GM21723 (cell line): ENCODE measurements around the gene HSD17B3.
"Not testable (repeated sequence)": the region's sequence is repeated elsewhere in the genome, so short reads cannot be mapped to it uniquely, and the experiment has no call there.

Source experiments
- ATAC-seq: cut with Tn5 transposase; IDR thresholded peaks from one replicate; pipeline ENCODE4 v1.9.1; 2021; ENCODE audit warnings: mild to moderate bottlenecking, moderate library complexity; ENCODE audit not compliant: unreplicated experiment

The HSD17B3 gene

DNA sequence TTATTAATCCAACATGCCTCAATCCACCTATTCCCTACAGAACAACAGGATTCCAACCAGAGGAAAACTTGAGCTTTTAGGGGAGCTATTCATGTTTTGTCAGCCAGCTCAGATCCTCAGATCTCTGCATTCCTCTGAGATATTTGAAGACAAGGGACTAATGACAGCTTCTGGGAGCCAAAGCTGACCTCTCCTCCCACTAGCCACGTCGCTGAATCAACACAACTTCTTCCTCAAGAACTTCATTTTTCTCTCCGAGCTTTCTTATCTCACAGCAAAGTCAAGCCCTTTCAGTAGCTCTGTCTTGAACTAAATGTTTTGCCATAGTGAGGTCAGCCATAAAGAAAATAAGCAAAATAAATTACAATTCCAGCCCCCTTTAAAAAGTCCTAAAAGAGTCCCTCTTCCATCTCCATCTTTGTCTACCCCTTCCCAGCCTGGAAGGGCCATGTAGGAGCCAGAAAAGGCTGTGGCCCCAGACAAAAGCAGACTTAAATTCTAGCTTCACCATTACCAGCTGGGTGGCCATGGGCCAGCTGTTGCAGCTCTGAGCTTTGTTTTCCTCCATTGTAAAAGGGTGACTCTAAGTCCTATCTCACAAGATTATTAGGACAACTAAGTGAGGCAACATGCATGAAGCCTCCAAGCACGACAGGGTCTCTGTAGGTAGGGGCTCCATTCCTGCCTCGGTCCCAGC, 65.0 kb downstream of the HSD17B3 start:
- no peak for ATAC-seq

DNA sequence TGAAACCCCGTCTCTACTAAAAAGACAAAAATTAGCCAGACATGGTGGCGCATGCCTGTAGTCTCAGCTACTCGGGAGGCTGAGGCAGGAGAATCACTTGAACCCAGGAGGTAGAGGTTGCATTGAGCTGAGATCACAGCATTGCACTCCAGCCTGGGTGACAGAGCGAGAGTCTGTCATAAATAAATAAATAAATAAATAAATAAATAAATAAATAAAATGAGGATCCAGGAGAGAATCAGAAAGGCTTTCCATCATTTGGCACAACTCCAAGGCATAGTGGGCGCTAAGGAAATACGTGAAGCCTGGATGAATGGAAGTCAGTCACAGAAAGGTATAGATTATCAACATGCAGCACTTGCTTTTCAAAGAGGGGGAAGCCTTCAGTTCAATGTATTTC, 65.6 kb downstream of the HSD17B3 start:
- ATAC-seq: not testable (repeated sequence)

DNA sequence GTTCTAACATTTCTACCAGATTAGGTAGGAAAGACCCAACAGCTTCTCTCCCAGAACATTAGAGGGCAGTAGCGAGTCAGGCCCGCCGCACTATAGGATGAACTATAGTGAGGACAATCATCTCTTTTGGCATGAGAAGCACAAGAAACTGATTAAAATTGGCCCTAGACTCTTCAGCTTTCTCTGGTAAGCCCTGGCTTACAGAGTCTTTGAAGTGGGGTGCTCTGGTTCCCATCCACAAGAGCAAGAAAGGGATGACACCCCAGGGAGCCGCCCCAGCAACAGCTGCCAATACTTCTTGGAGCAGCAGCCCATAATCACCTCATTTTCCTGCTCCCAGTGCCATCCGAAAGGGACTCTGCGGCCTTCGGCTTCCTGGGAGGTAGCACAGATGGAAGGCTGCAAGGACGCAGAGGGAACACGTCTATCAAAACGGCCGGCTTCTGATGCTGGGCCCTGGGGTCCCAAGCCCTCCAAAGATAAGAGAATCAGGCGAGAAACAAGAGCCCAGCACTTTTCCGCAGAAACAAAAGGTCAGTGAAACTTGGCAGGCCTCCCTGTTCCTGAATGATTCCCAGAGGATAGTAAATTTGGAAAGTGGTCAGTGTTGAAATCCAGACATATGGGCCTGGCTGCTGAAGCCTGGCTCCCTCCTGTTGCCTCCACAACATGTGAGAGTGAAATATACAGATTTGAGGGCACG, 69.3 kb downstream of the HSD17B3 start:
- no peak for ATAC-seq

DNA sequence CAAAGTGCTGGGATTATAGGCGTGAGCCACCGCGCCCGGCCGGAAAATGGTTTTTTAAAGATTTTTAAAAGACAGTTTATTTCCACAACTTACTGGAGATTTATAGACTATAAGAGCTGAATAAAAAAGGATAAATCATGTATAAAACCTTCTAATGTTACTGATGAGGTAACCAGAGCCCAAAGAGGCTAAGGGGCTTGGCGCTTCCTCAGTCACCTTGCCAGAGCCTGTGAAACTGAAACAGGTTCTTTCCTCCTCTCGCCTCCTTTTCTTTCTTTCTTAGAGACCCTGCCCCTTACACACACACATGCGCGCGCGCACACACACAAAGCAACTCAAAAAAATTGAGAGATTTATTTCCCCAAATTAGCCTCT, 69.8 kb downstream of the HSD17B3 start:
- ATAC-seq: no peak

DNA sequence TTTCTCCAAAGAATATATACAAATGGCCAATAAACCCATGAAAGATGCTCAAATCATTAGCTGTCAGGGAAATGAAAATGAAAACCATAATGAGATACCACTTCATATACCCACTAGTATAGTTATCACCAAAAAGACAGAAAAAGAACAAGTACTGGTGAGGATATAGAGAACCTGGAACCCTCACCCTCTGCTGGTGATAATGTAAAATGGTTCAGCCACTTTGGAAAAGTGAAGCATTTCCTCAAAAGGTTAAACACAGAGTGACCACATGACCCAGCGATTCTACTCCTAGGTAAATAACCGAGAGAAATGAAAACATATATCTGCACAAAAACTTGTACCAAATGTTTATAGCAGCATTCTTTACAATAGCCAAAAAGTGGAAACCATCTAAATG, 72.0 kb downstream of the HSD17B3 start:
- ATAC-seq: no peak

DNA sequence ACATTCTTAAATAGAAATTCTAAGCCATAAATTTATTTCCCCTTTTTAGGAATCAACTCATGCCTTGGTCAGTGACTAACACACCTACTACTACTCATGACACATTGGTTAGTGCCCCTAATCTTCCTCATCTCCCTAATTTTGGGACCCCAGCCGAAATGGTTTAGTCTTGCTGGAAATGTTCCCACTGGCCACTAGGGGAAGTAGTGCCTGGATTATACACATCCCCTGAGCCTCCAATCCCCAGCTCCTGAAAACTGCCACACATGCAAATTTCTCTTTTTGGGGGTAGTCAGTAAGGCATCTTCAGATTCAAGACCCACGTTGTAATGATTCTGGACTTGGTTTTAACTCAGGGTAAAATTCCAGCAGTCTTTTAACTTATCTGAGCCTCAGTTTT, 79.8 kb downstream of the HSD17B3 start:
- ATAC-seq: no peak

DNA sequence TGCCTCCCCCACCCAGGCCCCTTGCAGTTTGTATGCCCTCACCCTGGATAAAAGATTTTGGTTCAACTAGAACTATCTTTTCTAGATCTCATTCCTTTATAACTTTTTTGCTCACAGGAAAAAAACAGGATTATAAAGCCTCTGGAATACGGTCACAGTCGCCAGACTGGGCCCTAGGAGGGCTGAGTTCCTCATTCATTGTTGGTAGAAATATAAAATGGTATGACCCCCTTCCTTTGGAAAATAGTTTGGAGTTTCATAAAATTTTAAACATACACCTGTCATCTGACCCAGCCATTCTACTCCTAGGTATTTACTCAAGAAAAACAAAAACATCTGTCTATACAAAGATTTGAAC, 82.1 kb downstream of the HSD17B3 start:
- no peak for ATAC-seq

DNA sequence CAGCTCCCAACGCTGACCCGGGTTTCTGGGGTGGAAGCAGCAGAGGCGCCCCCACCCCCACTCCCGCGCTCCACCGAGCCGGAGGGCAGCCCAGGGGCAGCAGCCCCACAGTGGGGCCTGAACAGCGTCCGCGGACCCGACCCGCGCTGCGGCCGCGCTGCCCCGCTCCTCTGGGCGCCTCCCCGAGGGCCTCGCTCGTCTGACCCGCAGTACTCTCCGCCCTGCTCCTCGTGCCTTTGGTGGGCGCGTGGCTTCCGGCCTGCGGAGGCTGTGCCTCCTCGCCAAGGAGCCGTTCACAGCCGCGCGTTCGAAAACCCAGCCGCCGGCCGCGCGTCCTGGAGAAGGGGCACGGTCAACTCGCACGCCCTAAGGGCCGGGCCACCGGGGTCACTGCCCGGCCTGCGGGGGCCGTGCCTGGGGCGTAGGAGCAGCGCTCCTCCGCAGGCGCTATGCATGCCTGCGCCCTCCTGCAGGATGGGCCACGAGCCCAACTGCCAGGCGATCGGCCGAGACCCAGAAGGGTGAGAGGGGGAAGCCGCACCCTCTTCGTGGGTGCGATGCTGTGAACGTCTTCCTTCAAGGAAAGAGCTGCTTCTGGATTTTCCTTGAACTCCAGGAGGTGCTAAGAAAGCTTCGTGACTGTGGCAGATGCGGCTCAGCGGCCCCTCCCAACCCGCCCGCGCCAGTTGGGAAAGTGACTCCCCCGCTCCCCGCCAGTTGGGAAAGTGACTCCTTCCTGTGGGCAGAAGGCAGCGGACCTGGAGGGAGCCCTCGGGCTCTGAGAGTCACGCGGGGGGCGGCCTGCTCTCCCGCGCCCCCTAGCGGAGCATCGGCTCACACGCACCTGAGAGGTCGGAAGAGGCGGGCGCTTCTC, 82.7 kb downstream of the HSD17B3 start:
- no peak for ATAC-seq

DNA sequence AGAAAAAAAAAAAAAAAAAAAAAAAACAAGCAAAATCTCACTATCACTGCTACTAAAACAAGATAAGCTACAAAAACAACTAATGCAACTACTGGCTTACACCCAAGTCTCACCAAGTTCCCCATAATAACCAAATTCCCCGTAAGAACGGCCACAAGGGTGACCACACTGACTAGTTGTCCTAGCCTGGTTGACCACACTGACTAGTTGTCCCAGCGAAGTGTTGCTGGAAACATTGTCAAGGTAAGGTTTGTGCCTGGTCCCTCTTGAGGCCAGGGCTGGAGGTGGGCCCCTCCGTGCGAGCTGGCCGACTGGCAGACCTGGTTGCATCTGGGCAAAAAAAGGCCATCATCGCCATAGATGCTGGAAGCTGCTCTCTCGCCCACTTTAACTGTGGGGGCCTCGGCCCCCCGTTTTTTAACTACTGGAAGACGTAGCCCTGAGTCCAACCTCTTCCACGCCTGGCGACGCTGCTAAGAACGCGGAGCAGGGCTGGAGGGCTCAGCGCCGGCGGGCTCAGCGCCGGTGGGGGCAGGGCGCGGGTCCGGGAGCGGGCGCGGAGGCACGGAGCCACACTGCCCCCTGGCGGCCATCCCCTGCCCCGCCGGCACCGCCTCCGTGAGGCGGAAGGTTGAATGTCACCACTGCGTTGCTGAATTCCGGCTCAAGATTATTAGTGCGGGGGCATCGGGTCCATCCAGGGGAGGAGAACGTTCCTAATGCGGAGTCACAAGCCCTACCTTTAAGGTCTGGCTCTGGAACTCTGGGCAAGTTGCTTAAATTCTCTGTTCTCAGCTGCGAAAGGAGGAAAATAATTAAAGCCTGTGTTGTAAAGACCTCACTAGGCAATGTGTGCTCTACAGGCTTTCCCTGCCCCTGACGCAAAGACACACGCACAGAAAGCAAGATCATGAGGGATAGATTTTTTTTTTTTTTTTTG, 84.0 kb downstream of the HSD17B3 start:
- ATAC-seq: peak; percentile 84

DNA sequence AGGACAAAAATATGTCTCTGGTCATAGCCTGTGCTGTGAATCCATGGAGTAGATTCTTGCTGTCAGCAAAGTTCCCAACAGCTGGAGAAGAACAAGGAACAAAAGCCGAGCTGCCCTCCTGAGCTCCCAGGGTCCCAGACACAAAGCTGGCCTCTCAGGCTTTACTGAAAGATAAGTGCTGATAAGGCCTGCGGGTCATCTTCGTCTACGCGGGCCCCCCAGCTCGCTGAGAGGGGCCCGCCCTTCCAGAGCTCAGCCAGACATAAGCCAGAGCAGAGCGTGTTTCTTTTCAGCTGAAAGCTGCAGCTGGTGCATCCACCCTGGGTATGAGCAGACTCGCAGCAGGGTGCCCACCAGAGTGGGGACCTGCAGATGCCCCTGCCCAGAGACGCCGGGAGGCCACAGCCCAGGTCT, 84.7 kb downstream of the HSD17B3 start:
- no peak for ATAC-seq

DNA sequence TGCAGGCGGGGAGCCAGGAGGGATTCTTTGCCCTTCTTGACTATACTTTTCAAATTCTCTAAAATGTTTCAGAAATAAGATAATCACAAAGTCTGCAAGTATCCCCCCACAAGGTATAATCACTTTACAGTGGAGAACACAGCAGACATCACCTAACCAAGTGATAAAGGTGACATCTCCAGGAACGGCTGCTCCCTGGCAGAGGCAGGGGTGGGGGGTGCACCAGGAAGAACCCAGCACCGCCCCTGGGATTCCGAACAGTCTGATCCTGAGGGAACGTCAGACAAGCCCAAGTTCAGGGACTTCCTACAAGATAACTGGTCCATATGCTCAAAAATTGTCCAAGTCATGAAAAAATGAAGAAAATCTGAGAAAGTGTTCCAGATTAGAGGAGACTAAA, 85.4 kb downstream of the HSD17B3 start:
- ATAC-seq: no peak

DNA sequence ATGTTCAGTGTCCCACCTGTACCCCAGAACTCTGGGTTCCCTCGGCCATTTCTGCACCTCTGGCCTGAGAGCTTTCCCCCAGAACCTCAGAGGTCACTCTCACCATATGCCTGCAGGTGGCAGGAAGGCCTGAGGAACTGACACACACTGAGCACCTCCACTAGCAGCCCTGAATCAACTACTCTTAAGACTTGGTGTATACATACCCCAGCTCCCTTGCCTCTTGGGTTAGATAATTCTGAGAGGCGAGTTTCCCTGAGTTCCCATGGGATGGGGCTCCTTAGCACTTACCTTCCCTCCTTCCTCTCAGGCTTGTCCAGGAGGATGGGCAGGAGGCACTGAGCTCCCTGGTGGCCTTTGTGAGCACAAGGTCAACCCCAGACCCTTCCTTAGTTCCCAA, 86.1 kb downstream of the HSD17B3 start:
- ATAC-seq: no peak

DNA sequence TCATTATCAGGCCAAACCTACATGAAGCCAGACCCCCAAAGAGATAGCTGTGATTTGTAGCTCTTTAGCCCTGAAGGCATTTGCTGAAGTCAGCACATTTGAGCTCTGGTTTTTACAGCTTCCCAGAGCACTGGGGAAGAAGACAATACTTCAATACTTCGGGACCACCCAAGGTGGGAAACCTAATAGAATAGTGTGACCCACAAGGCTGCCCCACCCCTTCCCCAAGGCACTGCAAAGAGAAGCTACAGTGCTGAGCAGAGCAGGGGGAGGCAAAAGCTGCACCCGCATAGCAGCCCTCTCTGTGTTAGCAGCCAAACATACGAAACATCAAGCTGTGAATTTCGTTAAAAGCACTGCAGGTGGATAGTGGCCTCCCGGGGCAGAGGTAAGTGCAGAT, 87.3 kb downstream of the HSD17B3 start:
- no peak for ATAC-seq

DNA sequence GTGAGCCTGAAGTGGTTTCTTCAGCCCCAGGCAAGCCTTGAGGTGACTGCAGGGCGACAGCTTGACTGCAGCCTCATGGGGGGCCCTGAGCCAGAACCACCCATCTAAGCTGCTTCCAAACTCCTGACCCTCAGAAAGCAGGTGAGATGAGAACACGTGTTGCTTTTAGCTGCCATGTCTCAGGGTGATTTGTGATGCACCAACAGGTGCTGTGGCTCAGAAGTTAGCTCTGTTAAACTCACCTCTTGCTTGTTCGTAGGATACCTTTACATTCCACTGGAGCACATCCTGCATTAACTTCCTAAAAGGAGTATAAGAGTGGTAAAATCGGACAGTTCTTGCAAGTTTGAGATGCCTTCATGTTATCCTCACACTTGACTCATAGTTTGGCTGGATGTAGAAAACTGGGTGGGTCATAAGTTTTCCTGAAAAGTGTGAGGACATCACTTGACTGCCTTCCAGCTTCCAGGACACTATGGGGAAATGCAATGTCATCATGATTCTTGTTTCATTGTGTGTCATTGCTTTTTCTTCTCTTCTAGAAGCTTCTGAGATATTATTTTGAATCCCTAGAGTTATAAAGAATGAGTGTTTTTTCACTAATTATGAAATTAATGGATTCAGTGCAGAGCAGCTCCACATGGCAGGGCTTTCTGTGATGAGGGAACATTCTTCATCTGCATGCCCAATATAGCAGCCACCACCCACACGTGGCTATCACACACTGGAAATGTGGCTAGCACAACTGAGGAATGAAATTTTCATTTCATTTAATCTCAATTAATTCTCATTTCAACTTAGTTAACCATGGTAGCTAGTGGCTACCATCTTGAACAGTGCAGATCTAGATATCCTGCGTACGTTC, 92.3 kb downstream of the HSD17B3 start:
- ATAC-seq: no peak

DNA sequence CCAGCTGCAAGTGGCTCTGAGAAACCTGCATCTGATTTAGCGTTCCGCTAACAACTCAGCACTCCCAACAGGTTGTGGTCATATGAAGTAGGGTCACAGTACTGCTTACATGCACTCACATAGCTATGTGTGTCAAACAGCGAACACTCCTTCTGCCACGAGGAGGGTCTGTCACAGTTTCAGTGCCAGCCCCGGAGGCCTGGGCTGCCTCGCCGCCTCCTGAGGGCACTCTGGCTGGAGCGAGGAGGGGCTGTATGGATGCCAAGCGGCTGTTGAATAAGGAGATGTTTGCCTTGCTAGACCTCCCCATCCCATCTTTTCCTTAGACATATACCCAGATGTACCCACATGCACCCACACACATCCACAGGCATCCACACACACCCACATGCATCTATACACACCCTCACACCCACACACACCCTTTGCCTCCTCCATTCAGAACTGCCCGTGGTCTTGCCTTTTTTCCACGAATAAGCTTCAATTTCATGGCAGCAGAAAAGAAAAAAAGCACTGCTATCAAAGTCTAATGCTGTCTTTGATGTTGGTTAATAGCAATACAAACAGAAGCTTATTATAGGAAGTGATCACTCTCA, 95.7 kb downstream of the HSD17B3 start:
- no peak for ATAC-seq

DNA sequence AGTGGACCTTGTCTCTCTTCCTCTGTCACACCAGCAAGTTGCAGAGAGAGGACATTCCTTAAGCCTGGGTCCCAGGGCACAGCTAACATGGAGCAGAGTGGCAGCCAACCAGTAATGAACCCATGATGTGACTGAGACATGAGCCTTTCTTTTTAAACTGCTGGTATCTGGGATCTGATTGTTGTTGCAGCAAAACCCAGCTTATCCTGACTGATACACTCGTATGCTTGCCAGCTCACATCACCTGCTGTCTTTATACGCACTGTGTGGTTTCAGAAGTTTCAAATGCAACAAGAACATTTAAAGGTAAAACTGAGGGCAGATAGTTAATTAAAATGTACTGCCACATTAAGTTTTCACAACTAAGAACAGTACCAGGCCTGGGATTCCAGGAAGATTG, 97.1 kb downstream of the HSD17B3 start:
- ATAC-seq: no peak

DNA sequence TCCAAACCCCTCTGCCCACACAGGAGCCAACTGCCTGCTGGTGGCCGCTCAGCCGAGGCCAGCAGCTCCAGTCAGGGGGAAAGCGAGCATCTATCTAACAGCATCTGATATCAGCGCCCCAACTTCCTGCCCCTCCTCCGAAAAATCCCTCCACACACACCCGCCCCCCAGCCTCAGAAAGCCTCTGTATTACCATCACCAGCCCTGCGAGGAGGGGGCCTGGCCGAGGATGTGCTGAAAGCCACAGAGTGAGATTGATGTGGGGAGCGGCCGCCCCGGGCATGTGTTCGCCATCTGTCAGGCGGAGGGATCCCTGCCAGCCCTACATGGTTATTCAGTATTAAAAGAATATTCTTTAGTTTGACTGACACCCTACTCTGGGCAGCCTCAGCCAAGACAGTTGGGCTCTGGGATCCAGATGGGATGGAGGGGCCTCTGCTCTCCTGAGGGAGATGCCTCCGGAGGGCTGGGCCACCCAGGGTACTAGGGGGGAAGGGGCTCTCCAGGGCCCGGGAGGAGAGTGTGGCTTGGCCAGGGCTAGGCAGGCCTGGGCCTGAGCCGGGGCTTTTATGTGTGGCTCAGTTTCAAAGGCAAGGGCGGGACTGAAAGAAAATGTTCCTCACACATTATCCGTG, 98.0 kb downstream of the HSD17B3 start:
- no peak for ATAC-seq

DNA sequence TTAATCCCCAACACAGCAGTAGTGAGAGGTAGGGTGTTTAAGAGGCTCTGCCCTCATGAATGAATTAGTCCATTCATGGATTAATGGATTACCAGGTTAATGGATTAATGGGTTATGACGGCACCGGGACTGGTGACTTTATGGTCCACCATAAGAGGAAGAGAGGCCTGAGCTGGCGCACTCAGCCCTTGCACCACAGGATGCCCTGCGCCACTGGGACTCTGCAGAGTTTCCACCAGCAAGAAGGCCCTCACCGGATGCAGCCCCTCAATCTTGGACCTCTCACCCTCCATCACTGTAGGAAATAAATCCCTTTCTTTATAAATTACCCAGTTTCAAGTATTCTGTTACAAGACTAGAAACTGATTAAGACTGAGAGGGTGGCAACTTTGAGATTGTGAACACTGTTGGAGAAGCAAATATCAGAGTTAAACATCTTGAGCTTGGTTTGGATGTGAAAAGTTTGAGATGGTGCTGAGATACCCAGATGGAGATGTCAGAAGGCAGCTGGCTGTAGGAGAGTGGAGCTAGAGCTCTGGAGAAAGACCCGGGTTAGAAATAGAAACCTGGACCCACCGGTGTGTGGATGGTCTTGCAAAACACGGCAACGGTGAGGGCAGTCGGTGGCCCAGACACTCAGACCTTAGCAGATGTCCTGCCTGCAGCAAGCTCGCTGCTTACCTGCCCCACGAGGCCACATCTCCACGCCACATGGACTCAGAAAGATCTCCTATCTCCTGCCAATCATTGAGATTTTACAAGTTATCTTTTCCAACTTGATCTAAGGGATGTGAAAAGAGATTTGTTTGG, 98.8 kb downstream of the HSD17B3 start:
- no peak for ATAC-seq
